BJ (cell line): ENCODE measurements around the gene KCP. TPM values are rescaled to one million over a fixed set of nuclear protein-coding genes. Genes with fewer than 3 reads are reported as not detected.

ENCODE experiments used
- CTCF ChIA-PET: fragments of 350-600 bp; formaldehyde crosslinking; extraction: SDS; loops from one replicate; lab custom pipeline; 2021; ENCODE audit warnings: antibody characterized with exemption, inconsistent platforms; lab: Yijun Ruan, JAX
- POLR2A ChIA-PET: fragments of 300-600 bp; sonication (Branson Sonifier 250); formaldehyde crosslinking; extraction: SDS; loops from one replicate; lab custom pipeline; 2021; ENCODE audit warnings: antibody characterized with exemption; lab: Charles Lee
- DNase-seq: peaks from one replicate; pipeline ENCODE4 v3.0.0-alpha.2; 2011; ENCODE audit warnings: low read depth
- H3K27me3 ChIP-seq: 2 replicates; pipeline ENCODE4 v1.6.0; 2011; ENCODE audit warnings: low read length; ENCODE audit not compliant: control insufficient read depth, insufficient read depth
- H3K36me3 ChIP-seq: 2 replicates; pipeline ENCODE4 v1.5.1; 2011; ENCODE audit warnings: low read length; ENCODE audit not compliant: control insufficient read depth, insufficient read depth
- H3K4me3 ChIP-seq: 2 replicates; pipeline ENCODE4 v1.5.1; 2011; ENCODE audit warnings: low read depth, mild to moderate bottlenecking, control low read depth, low read length
- CTCF ChIP-seq: IDR thresholded peaks from 2 replicates; pipeline ENCODE4 v1.5.1; 2011; ENCODE audit warnings: low read depth, mild to moderate bottlenecking, control low read depth, inconsistent platforms, low read length, moderate library complexity; ENCODE audit not compliant: insufficient read depth
- polyA plus RNA-seq: library from polyadenylated mRNA; depleted of rRNA; stranded (reverse); fragments of >200 nt; gene quantifications from 2 replicates; pipeline ENCODE4 v1.2.3, GENCODE V29; 2011

The KCP gene
- polyA plus RNA-seq, 1 experiment, result not detected

- Histone ChIP-seq H3K36me3 (no peaks in the 10 kb centered on the region), H3K27me3 (peaks cover 9% of the 10 kb centered on the region), H3K4me3 (no peak overlapping the region)
- TF ChIP-seq CTCF, result no peak
- ChIA-PET CTCF (interaction anchor here (1.5 to 2.5 kb wide), 2 partner anchors 9 to 11 kb away, joined by 6 to 8 read pairs; partner anchors contain the start of gene ATP6V1F), POLR2A (no interaction called here)
- no peak for DNase-seq
These were observed 36.1 kb downstream of the KCP start for GRCh38 chr7:128874140-128875031.

GRCh38 chr7:128873234-128873633 is 37.3 kb downstream of the KCP start:
- Histone ChIP-seq H3K36me3 (no peaks in the 10 kb centered on the region), H3K4me3 (no peak overlapping the region), H3K27me3 (peaks cover 9% of the 10 kb centered on the region)
- ChIA-PET CTCF (interaction anchor here (1.5 to 2.8 kb wide), 3 partner anchors 8 to 10 kb away, joined by 5 to 9 read pairs (median 8); no protein-coding TSS in a partner anchor), POLR2A (no interaction called here)
- no peak for TF ChIP-seq CTCF
- no peak for DNase-seq

GRCh38 chr7:128872394-128872824 is 38.1 kb downstream of the KCP start:
- ChIA-PET CTCF (interaction anchor here (1.1 to 2.8 kb wide), 4 partner anchors 9 to 397 kb away, joined by 3 to 9 read pairs (median 6); no protein-coding TSS in a partner anchor), POLR2A (no interaction called here)
- peak; percentile 13; the same call in 1 of the 2 replicates for TF ChIP-seq CTCF
- Histone ChIP-seq H3K36me3 (no peaks in the 10 kb centered on the region), H3K27me3 (peaks cover 9% of the 10 kb centered on the region), H3K4me3 (no peak overlapping the region)
- DNase-seq, result no peak

- ChIA-PET CTCF (interaction anchor here (0.8 to 2.9 kb wide), 4 partner anchors 9 to 287 kb away, joined by 3 to 15 read pairs (median 6); no protein-coding TSS in a partner anchor), POLR2A (no interaction called here)
- H3K4me3 ChIP-seq, result no peak overlapping the region
- H3K36me3 ChIP-seq, result peaks cover 1% of the 10 kb centered on the region; the same call in 1 of the 2 replicates
- no peak for TF ChIP-seq CTCF
- DNase-seq, result no peak
- peaks cover 9% of the 10 kb centered on the region for H3K27me3 ChIP-seq
These were observed 39.5 kb downstream of the KCP start for GRCh38 chr7:128871050-128871449.

GRCh38 chr7:128869944-128870285 is 40.6 kb downstream of the KCP start:
- no peak for DNase-seq
- ChIA-PET POLR2A (no interaction called here), CTCF (interaction anchor here (1.5 to 2.9 kb wide), 3 partner anchors 10 to 13 kb away, joined by 4 to 15 read pairs (median 7); no protein-coding TSS in a partner anchor)
- H3K27me3 ChIP-seq, result peaks cover 9% of the 10 kb centered on the region
- H3K4me3 ChIP-seq, result peak overlapping the region; percentile 39
- TF ChIP-seq CTCF, result no peak
- peaks cover 9% of the 10 kb centered on the region for H3K36me3 ChIP-seq
